Spleen (tissue), 11 donors: ENCODE results near the gene TTC27. TPM values are rescaled to one million over a fixed set of nuclear protein-coding genes. Genes with fewer than 3 reads are reported as not detected.

Experiments
- DNase-seq: peaks from one replicate; pipeline ENCODE4 v3.0.0-alpha.2; 2020
- H3K27ac ChIP-seq, 8 donors: fragments of 200-600 bp; sonication (generic) in 7 of 8; 1 replicate in 4 of 8; 2 replicates in 4 of 8; pipeline versions ENCODE4 v1.5.0 to v1.8.0; 2016 to 2021; ENCODE audit warnings: inconsistent platforms in 4 of 8, mild to moderate bottlenecking in 4 of 8, moderate library complexity in 1 of 8
- H3K27me3 ChIP-seq, 7 donors: fragments of 200-600 bp; sonication (generic) in 6 of 7; replicated peaks in 1 of 7; 1 replicate in 4 of 7; 2 replicates in 3 of 7; pipeline versions ENCODE4 v1.5.0 to v1.8.0; 2016 to 2021; ENCODE audit warnings: inconsistent platforms in 3 of 7, mild to moderate bottlenecking in 1 of 7
- H3K36me3 ChIP-seq, 6 donors: fragments of 200-600 bp; sonication (generic) in 5 of 6; 1 replicate in 4 of 6; 2 replicates in 2 of 6; pipeline versions ENCODE4 v1.5.0 to v1.8.0; 2016 to 2021; ENCODE audit warnings: inconsistent platforms in 2 of 6
- H3K4me1 ChIP-seq, 6 donors: fragments of 200-600 bp; sonication (generic) in 5 of 6; 1 replicate in 3 of 6; 2 replicates in 3 of 6; pipeline versions ENCODE4 v1.5.0 to v1.8.0; 2016 to 2021; ENCODE audit warnings: inconsistent platforms in 3 of 6
- H3K4me3 ChIP-seq, 8 donors: fragments of 200-600 bp; sonication (generic) in 7 of 8; 1 replicate in 4 of 8; 2 replicates in 4 of 8; pipeline versions ENCODE4 v1.5.0 to v1.8.0; 2016 to 2021; ENCODE audit warnings: inconsistent platforms in 4 of 8, mild to moderate bottlenecking in 4 of 8, moderate library complexity in 2 of 8
- H3K9me3 ChIP-seq, 8 donors: fragments of 200-600 bp; sonication (generic) in 7 of 8; 1 replicate in 4 of 8; 2 replicates in 4 of 8; pipeline versions ENCODE4 v1.5.0 to v1.8.0; 2016 to 2021; ENCODE audit warnings: inconsistent platforms in 4 of 8
- CTCF ChIP-seq, 11 experiments: fragments of 200-600 bp in 7 of 11; fragments of 450-650 bp in 4 of 11; sonication (generic) in 4 of 11; IDR thresholded peaks in 8 of 11; conservative IDR thresholded peaks in 3 of 11; 1 replicate in 7 of 11; 2 replicates in 4 of 11; pipeline versions ENCODE4 v1.4.0 to v1.8.0; 2016 to 2021; ENCODE audit warnings: antibody characterized with exemption in 11 of 11, inconsistent platforms in 4 of 11, mild to moderate bottlenecking in 1 of 11
- POLR2A ChIP-seq, 3 donors: fragments of 450-650 bp; IDR thresholded peaks; one replicate each; pipeline ENCODE4 v1.5.1; 2017; ENCODE audit warnings: antibody characterized with exemption in 3 of 3, mild to moderate bottlenecking in 1 of 3
- POLR2AphosphoS5 ChIP-seq, 3 donors: sonication (generic); formaldehyde crosslinking; IDR thresholded peaks; one replicate each; pipeline ENCODE4 v1.5.1; 2017; ENCODE audit warnings: antibody characterized with exemption in 3 of 3
- WGBS, 5 donors: extraction: QIAGEN DNeasy Blood & Tissue Kit in 3 of 5; methylation state at CpG; one replicate each; pipeline versions ENCODE4 v1.1.5 to v1.1.7; 2013 to 2018; 5-methylcytosine and 5-hydroxymethylcytosine counted together
- intact Hi-C: fragments of 100-400 bp; cut with DNase I; formaldehyde crosslinking; loops from one replicate; pipeline ENCODE4 v1.15.0; 2023; ENCODE audit warnings: low total_unique reads
- polyA plus RNA-seq, 3 donors: library from polyadenylated mRNA; stranded (reverse); fragments of 200-250 nt; gene quantifications; one replicate each; pipeline ENCODE4 v1.2.1, GENCODE V29; 2013
- total RNA-seq, 7 donors: library from RNA; depleted of rRNA in 3 of 7; stranded (reverse); fragments of >200 nt in 3 of 7; fragmentation: NEBNext Ultra II Directional in 4 of 7; extraction: Animal tissue kit (Norgen Biotek cat#: 25700) in 4 of 7; gene quantifications; one replicate each; pipeline versions ENCODE4 v1.1.0 to v1.2.1, GENCODE V29; 2016 to 2021
- donor health status: healthy with polysubstance abuse.
- donor health status: DM: no; HTN: no; CAD: no; lungs with moderate emphysema.
- donor health status: DM: no; HTN: no; CAD: no.
- donor health status: Bipolar disorder and iron deficiency.
- donor health status: healthy.
- donor health status: DM: no; HTN: no; CAD: no.
- donor health status: DM: yes; HTN: yes; CAD: no.

Gene TTC27
- total and polyA plus RNA-seq, 10 donors = 9.0 to 28.5 (median 20.6) TPM

DNA sequence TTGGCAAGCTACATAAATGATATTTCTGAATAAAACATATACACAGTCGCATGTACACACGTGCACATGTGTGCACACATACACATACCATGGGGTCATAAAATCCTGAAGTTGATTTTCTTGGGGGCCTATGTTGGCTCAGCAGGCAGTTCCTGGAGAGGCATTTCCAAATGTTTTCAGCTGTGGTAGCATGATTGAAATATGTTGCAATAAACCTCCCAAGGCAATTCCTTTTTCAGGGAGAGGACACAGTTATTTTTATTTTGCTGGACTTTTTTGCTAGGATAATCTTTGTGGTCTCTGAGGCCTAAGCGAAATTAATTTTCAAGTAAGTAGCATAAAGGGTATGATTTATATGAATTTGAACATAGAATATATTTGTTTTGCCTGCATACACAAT is 192.2 kb downstream of the TTC27 start:
- H3K27me3 ChIP-seq = no peaks in the 10 kb centered on the region
- H3K4me1 ChIP-seq = peaks cover 0 to 6% (median 2%) of the 10 kb centered on the region in 6 donors
- intact Hi-C loops = no loop called here
- TF ChIP-seq POLR2AphosphoS5 (IDR thresholded peaks at IDR 0.05) (no peak), CTCF (IDR thresholded peaks at IDR 0.05 in 8 of 11, conservative IDR thresholded peaks at IDR 0.05 in 3 of 11) (no peak), POLR2A (IDR thresholded peaks at IDR 0.05) (no peak)
- no peak overlapping the region for H3K27ac ChIP-seq
- 94 to 99% (median 97%) methylated on average over 3 of the region's 3 CpGs for WGBS, 5 donors
- peaks cover 0 to 59% (median 11%) of the 10 kb centered on the region in 6 donors for H3K36me3 ChIP-seq
- DNase-seq = no peak
- H3K9me3 ChIP-seq = no peaks in the 10 kb centered on the region
- no peak overlapping the region for H3K4me3 ChIP-seq

GRCh38 chr2:32820701-32821100 is 192.9 kb downstream of the TTC27 start:
- no peaks in the 10 kb centered on the region for H3K9me3 ChIP-seq
- peaks cover 0 to 9% (median 2%) of the 10 kb centered on the region in 6 donors for H3K4me1 ChIP-seq
- intact Hi-C loops = no loop called here
- no peaks in the 10 kb centered on the region for H3K27me3 ChIP-seq
- no peak for DNase-seq
- no peak overlapping the region for H3K27ac ChIP-seq
- H3K4me3 ChIP-seq = no peak overlapping the region
- peaks cover 0 to 59% (median 11%) of the 10 kb centered on the region in 6 donors for H3K36me3 ChIP-seq
- 90 to 100% (median 96%) methylated on average over 1 of the region's 1 CpG for WGBS, 5 donors
- TF ChIP-seq CTCF (IDR thresholded peaks at IDR 0.05 in 8 of 11, conservative IDR thresholded peaks at IDR 0.05 in 3 of 11) = no peak
- TF ChIP-seq POLR2A (IDR thresholded peaks at IDR 0.05) = no peak
- no peak for TF ChIP-seq POLR2AphosphoS5 (IDR thresholded peaks at IDR 0.05)

- no peak for DNase-seq
- H3K36me3 ChIP-seq = peaks cover 0 to 31% (median 10%) of the 10 kb centered on the region in 6 donors
- no peak overlapping the region for H3K27ac ChIP-seq
- peaks cover 0 to 9% (median 2%) of the 10 kb centered on the region in 6 donors for H3K4me1 ChIP-seq
- WGBS, 5 donors = 89 to 96% (median 94%) methylated on average over 3 of the region's 3 CpGs
- intact Hi-C loops = no loop called here
- peaks cover 0 to 13% (median 7%) of the 10 kb centered on the region in 8 donors for H3K9me3 ChIP-seq
- H3K27me3 ChIP-seq = no peaks in the 10 kb centered on the region
- TF ChIP-seq POLR2A (IDR thresholded peaks at IDR 0.05) (no peak), CTCF (IDR thresholded peaks at IDR 0.05 in 8 of 11, conservative IDR thresholded peaks at IDR 0.05 in 3 of 11) (no peak), POLR2AphosphoS5 (IDR thresholded peaks at IDR 0.05) (no peak)
- H3K4me3 ChIP-seq = no peak overlapping the region
Measured at GRCh38 chr2:32824070-32824809, 196.4 kb downstream of the TTC27 start.

- Histone ChIP-seq H3K9me3 (peaks cover 0 to 21% (median 13%) of the 10 kb centered on the region in 8 donors), H3K27ac (no peak overlapping the region), H3K36me3 (peaks cover 0 to 20% (median 4%) of the 10 kb centered on the region in 6 donors), H3K27me3 (no peaks in the 10 kb centered on the region), H3K4me1 (peaks cover 0 to 9% (median 2%) of the 10 kb centered on the region in 6 donors), H3K4me3 (no peak overlapping the region)
- DNase-seq = no peak
- 52 to 70% (median 65%) methylated on average over 6 of the region's 6 CpGs for WGBS, 5 donors
- TF ChIP-seq POLR2A (IDR thresholded peaks at IDR 0.05) (no peak), POLR2AphosphoS5 (IDR thresholded peaks at IDR 0.05) (no peak), CTCF (IDR thresholded peaks at IDR 0.05 in 8 of 11, conservative IDR thresholded peaks at IDR 0.05 in 3 of 11) (no peak)
- intact Hi-C loops = no loop called here
Measured at GRCh38 chr2:32825291-32825712, 197.5 kb downstream of the TTC27 start.
